Loucy (cell line): ENCODE results near the gene MAN2C1.

Experiments used
- EZH2phosphoT487 ChIP-seq: fragments of 200-600 bp; IDR thresholded peaks from 2 replicates; pipeline ENCODE4 v1.6.1; 2018; ENCODE audit warnings: antibody characterized with exemption, mild to moderate bottlenecking, moderate library complexity, borderline replicate concordance
- TF ChIP-seq, protein P1 (sequence below): fragments of 200-600 bp; sonication (generic); conservative IDR thresholded peaks from 2 replicates; pipeline ENCODE4 v1.5.1; 2014; ENCODE audit warnings: mild to moderate bottlenecking, antibody characterized with exemption, low read length

DNA sequence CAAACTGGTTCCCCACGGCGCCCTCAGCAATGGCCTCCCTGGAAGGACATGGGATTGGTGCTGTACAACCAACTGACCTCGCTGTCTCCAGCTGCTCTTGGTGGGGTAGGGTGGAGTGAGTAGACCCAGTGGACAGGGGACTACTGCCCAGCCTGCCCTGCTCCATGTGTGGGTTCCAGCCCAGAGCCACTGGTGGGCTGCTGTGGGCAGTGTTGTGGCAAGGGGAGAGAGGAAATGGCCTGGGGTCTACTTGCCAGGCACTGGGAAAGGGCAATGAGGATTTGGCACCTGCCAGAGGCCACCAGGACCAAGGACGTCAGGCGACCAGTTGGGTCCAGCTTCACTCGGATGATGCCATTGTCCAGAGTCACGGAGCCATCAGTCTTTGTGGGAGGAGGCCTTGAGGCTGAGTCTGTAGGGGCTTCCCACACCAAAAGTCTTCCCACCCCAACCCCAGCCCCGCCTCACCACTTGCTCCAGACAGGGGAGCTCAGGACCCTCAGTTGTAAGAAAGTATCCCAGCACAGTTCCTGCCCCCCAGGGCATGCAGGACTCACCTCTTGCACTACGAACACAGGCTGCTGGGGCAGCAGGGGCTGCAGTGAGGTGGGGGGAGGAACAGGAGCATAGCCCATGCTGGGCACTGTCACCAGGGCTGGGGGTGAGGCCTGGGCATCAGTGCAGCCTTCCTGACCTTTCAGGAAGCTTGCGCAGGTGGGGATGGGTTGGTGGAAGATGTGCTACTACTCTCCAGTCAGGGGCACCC lies 9.5 kb downstream of the MAN2C1 start:
- TF ChIP-seq, protein P1, sequence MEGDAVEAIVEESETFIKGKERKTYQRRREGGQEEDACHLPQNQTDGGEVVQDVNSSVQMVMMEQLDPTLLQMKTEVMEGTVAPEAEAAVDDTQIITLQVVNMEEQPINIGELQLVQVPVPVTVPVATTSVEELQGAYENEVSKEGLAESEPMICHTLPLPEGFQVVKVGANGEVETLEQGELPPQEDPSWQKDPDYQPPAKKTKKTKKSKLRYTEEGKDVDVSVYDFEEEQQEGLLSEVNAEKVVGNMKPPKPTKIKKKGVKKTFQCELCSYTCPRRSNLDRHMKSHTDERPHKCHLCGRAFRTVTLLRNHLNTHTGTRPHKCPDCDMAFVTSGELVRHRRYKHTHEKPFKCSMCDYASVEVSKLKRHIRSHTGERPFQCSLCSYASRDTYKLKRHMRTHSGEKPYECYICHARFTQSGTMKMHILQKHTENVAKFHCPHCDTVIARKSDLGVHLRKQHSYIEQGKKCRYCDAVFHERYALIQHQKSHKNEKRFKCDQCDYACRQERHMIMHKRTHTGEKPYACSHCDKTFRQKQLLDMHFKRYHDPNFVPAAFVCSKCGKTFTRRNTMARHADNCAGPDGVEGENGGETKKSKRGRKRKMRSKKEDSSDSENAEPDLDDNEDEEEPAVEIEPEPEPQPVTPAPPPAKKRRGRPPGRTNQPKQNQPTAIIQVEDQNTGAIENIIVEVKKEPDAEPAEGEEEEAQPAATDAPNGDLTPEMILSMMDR = no peak
- no peak for TF ChIP-seq EZH2phosphoT487
